Endodermal cell (in vitro differentiated cells): Measurements from ENCODE around the gene DERL3. TPM values are rescaled to one million over a fixed set of nuclear protein-coding genes. Genes with fewer than 3 reads are reported as not detected.
A peak's percentile ranks its signal among the peaks of the same experiment; 100 is the strongest.

Experiments used
- DNase-seq: peaks from one replicate; pipeline ENCODE4 v3.0.0-alpha.2; 2017
- H3K27ac ChIP-seq: 2 replicates; pipeline ENCODE4 v1.5.1; 2013; ENCODE audit warnings: mild to moderate bottlenecking, low read depth, low read length, moderate library complexity
- H3K27me3 ChIP-seq: 2 replicates; pipeline ENCODE4 v1.6.1; 2013; ENCODE audit warnings: mild to moderate bottlenecking, low read length, moderate library complexity; ENCODE audit not compliant: insufficient read depth, control insufficient read depth, poor library complexity, severe bottlenecking
- H3K36me3 ChIP-seq: 2 replicates; pipeline ENCODE4 v1.7.0; 2013; ENCODE audit warnings: mild to moderate bottlenecking, low read length, moderate library complexity; ENCODE audit not compliant: control insufficient read depth, insufficient read depth
- H3K4me1 ChIP-seq: one replicate; pipeline ENCODE4 v1.7.0; 2013; ENCODE audit warnings: low read length; ENCODE audit not compliant: control insufficient read depth, insufficient read depth
- H3K4me3 ChIP-seq: 2 replicates; pipeline ENCODE4 v1.5.1; 2013; ENCODE audit warnings: mild to moderate bottlenecking, low read length, moderate library complexity
- H3K9ac ChIP-seq: 2 replicates; pipeline ENCODE4 v1.6.1; 2013; ENCODE audit warnings: mild to moderate bottlenecking, low read length, moderate library complexity; ENCODE audit not compliant: poor library complexity, severe bottlenecking; ENCODE audit errors: extremely low read depth
- H3K9me3 ChIP-seq: 2 replicates; pipeline ENCODE4 v1.6.1; 2013; ENCODE audit warnings: mild to moderate bottlenecking, low read length, moderate library complexity; ENCODE audit not compliant: control insufficient read depth
- H3K27ac Mint-ChIP-seq: 2 replicates; pipeline ENCODE4 v1.8.0; 2020; ENCODE audit warnings: mixed read lengths
- H3K27me3 Mint-ChIP-seq: 2 replicates; pipeline ENCODE4 v1.8.0; 2021; ENCODE audit warnings: mild to moderate bottlenecking, mixed read lengths; ENCODE audit not compliant: insufficient read depth
- H3K36me3 Mint-ChIP-seq: 2 replicates; pipeline ENCODE4 v1.8.0; 2020; ENCODE audit warnings: low read depth, mixed read lengths
- H3K4me1 Mint-ChIP-seq: 2 replicates; pipeline ENCODE4 v1.8.0; 2020; ENCODE audit warnings: mixed read lengths
- H3K4me3 Mint-ChIP-seq: 2 replicates; pipeline ENCODE4 v1.8.0; 2020; ENCODE audit warnings: mild to moderate bottlenecking, moderate library complexity, mixed read lengths
- H3K9me3 Mint-ChIP-seq: 2 replicates; pipeline ENCODE4 v1.8.0; 2020; ENCODE audit warnings: mild to moderate bottlenecking, mixed read lengths
- CTCF ChIP-seq: fragments of 200-600 bp; sonication (generic); conservative IDR thresholded peaks from 2 replicates; pipeline ENCODE4 v1.5.0; 2021; ENCODE audit warnings: antibody characterized with exemption, mild to moderate bottlenecking
- WGBS, 2 experiments: methylation state at CpG; one replicate each; pipeline versions ENCODE4 v1.1.5 to v1.1.7; 2013; ENCODE audit warnings: missing lambda C conversion rate in 2 of 2, mixed read lengths in 1 of 2; ENCODE audit not compliant: insufficient coverage in 1 of 2, insufficient read length in 1 of 2; 5-methylcytosine and 5-hydroxymethylcytosine counted together
- total RNA-seq, 2 donors: library from RNA; stranded (reverse); fragmentation: NEBNext Ultra II Directional in 1 of 2; extraction: Animal tissue kit (Norgen Biotek cat#: 25700) in 1 of 2; gene quantifications; 2 replicates in 1 of 2; 3 replicates in 1 of 2; pipeline ENCODE4 v1.2.1, GENCODE V29; 2021

DERL3 gene
- total RNA-seq, 2 donors from 2014 or later: 6.3 to 7.6 TPM

GRCh38 chr22:23791738-23792645, 46.8 kb downstream of the DERL3 start:
- Histone ChIP-seq H3K9ac (no peak overlapping the region), H3K27me3 (no peaks in the 10 kb centered on the region), H3K4me1 (peaks cover 14% of the 10 kb centered on the region), H3K4me3 (no peak overlapping the region), H3K36me3 (peaks cover 55% of the 10 kb centered on the region), H3K9me3 (no peaks in the 10 kb centered on the region), H3K27ac (no peak overlapping the region)
- H3K27me3 Mint-ChIP-seq: no peaks in the 10 kb centered on the region
- peaks cover 49% of the 10 kb centered on the region for H3K36me3 Mint-ChIP-seq
- DNase-seq: no peak
- 95% methylated on average over 21 to 25 of the region's 25 CpGs for WGBS, 2 experiments
- no peak overlapping the region for H3K4me3 Mint-ChIP-seq
- H3K4me1 Mint-ChIP-seq: peaks cover 33% of the 10 kb centered on the region
- TF ChIP-seq CTCF: no peak
- no peaks in the 10 kb centered on the region for H3K9me3 Mint-ChIP-seq
- H3K27ac Mint-ChIP-seq: peak overlapping the region; percentile 44

GRCh38 chr22:23790819-23791737, 47.7 kb downstream of the DERL3 start:
- Histone ChIP-seq H3K4me3 (no peak overlapping the region), H3K9me3 (no peaks in the 10 kb centered on the region), H3K36me3 (peaks cover 47% of the 10 kb centered on the region), H3K4me1 (peaks cover 19% of the 10 kb centered on the region), H3K27ac (no peak overlapping the region), H3K27me3 (no peaks in the 10 kb centered on the region), H3K9ac (no peak overlapping the region)
- peaks cover 39% of the 10 kb centered on the region for H3K4me1 Mint-ChIP-seq
- H3K36me3 Mint-ChIP-seq: peaks cover 41% of the 10 kb centered on the region
- no peaks in the 10 kb centered on the region for H3K9me3 Mint-ChIP-seq
- H3K27me3 Mint-ChIP-seq: no peaks in the 10 kb centered on the region
- H3K4me3 Mint-ChIP-seq: no peak overlapping the region
- peak overlapping the region; percentile 44 for H3K27ac Mint-ChIP-seq
- DNase-seq: no peak
- TF ChIP-seq CTCF: no peak
- 86 to 87% methylated on average over 10 of the region's 11 CpGs for WGBS, 2 experiments

- DNase-seq: peak; percentile 60
- peak overlapping the region; percentile 74 for H3K27ac Mint-ChIP-seq
- Histone ChIP-seq H3K36me3 (peaks cover 34% of the 10 kb centered on the region), H3K4me3 (peak overlapping the region; percentile 21), H3K27me3 (no peaks in the 10 kb centered on the region), H3K9me3 (no peaks in the 10 kb centered on the region), H3K4me1 (peaks cover 19% of the 10 kb centered on the region), H3K9ac (peak overlapping the region; percentile 19), H3K27ac (no peak overlapping the region)
- WGBS, 2 experiments: 86 to 89% methylated on average over 3 to 4 of the region's 4 CpGs
- H3K4me3 Mint-ChIP-seq: peak overlapping the region; percentile 79
- TF ChIP-seq CTCF: peak; percentile 49
- H3K36me3 Mint-ChIP-seq: peaks cover 30% of the 10 kb centered on the region
- H3K27me3 Mint-ChIP-seq: no peaks in the 10 kb centered on the region
- H3K9me3 Mint-ChIP-seq: no peaks in the 10 kb centered on the region
- peaks cover 39% of the 10 kb centered on the region for H3K4me1 Mint-ChIP-seq
These were observed 49.2 kb downstream of the DERL3 start for GRCh38 chr22:23789638-23790037.
